Activated T-cell treated with anti-CD3 and anti-CD28 coated beads for 48 hours (primary cell): ENCODE data around the gene CCNL1.
"Not testable (repeated sequence)": the region's sequence is repeated elsewhere in the genome, so short reads cannot be mapped to it uniquely, and the experiment has no call there.

ENCODE experiments used
- DNase-seq: peaks from one replicate; pipeline ENCODE4 v3.0.0-alpha.2; 2020; ENCODE audit warnings: low read depth

Gene CCNL1

GRCh38 chr3:157103280-157103679 is 56.7 kb downstream of the CCNL1 start:
- DNase-seq = no peak

- DNase-seq = not testable (repeated sequence)
Measured at GRCh38 chr3:157102595-157102994, 57.4 kb downstream of the CCNL1 start.

- no peak for DNase-seq
Measured at GRCh38 chr3:157102098-157102497, 57.8 kb downstream of the CCNL1 start.

- DNase-seq = no peak
Measured at GRCh38 chr3:157101486-157101885, 58.5 kb downstream of the CCNL1 start.

GRCh38 chr3:157100608-157101396 is 59.1 kb downstream of the CCNL1 start:
- no peak for DNase-seq

GRCh38 chr3:157100096-157100477 is 59.9 kb downstream of the CCNL1 start:
- DNase-seq = no peak

GRCh38 chr3:157099326-157100095 is 60.4 kb downstream of the CCNL1 start:
- DNase-seq = no peak

- no peak for DNase-seq
Measured at GRCh38 chr3:157098823-157099185, 61.1 kb downstream of the CCNL1 start.

- no peak for DNase-seq
Measured at GRCh38 chr3:157098121-157098822, 61.7 kb downstream of the CCNL1 start.
